Calu3 (cell line): ENCODE measurements around the gene TAGLN3. TPM values are rescaled to one million over a fixed set of nuclear protein-coding genes. Genes with fewer than 3 reads are reported as not detected.
A peak's percentile ranks its signal among the peaks of the same experiment; 100 is the strongest.

Experiments used
- BruUV-seq: library from RNA; stranded (reverse); fragments of 400-500 nt; replicated peaks from 2 replicates; lab custom pipeline; 2021; lab: Mats Ljungman, UMichigan
- CTCF ChIA-PET: fragments of 300-600 bp; sonication (Branson Sonifier 250); formaldehyde crosslinking; loops from one replicate; lab custom pipeline; 2022; ENCODE audit warnings: antibody characterized with exemption; lab: Charles Lee
- DNase-seq: peaks from one replicate; pipeline ENCODE4 v3.0.0; 2022
- H3K27ac Mint-ChIP-seq: one replicate; pipeline ENCODE4 v1.8.0; 2022; ENCODE audit warnings: mixed read lengths; ENCODE audit not compliant: unreplicated experiment
- H3K27me3 Mint-ChIP-seq: one replicate; pipeline ENCODE4 v1.8.0; 2022; ENCODE audit warnings: mixed read lengths; ENCODE audit not compliant: unreplicated experiment
- H3K36me3 Mint-ChIP-seq: one replicate; pipeline ENCODE4 v1.8.0; 2022; ENCODE audit warnings: mild to moderate bottlenecking, moderate library complexity, mixed read lengths; ENCODE audit not compliant: insufficient read depth, unreplicated experiment
- H3K4me1 Mint-ChIP-seq: one replicate; pipeline ENCODE4 v1.8.0; 2022; ENCODE audit warnings: mild to moderate bottlenecking, low read depth, mixed read lengths; ENCODE audit not compliant: unreplicated experiment
- H3K4me3 Mint-ChIP-seq: one replicate; pipeline ENCODE4 v1.8.0; 2022; ENCODE audit warnings: mild to moderate bottlenecking, low read depth, moderate library complexity, mixed read lengths; ENCODE audit not compliant: unreplicated experiment
- H3K9me3 Mint-ChIP-seq: one replicate; pipeline ENCODE4 v1.8.0; 2022; ENCODE audit warnings: low read depth, mixed read lengths; ENCODE audit not compliant: unreplicated experiment
- intact Hi-C: fragments of 100-400 bp; cut with micrococcal nuclease; formaldehyde crosslinking; loops from one replicate; pipeline ENCODE4 v1.10.0; 2022; ENCODE audit not compliant: unreplicated experiment
- total RNA-seq: library from RNA; stranded (reverse); gene quantifications from 2 replicates; pipeline ENCODE4 v1.2.3, GENCODE V29; 2022
- TF ChIP-seq, protein P1 (sequence below): fragments of 200-600 bp; IDR thresholded peaks from one replicate; pipeline ENCODE4 v1.8.0; 2022; ENCODE audit warnings: antibody characterized with exemption; ENCODE audit not compliant: unreplicated experiment

Gene TAGLN3
- total RNA-seq, 1 experiment from 2014 or later, result not detected

DNA sequence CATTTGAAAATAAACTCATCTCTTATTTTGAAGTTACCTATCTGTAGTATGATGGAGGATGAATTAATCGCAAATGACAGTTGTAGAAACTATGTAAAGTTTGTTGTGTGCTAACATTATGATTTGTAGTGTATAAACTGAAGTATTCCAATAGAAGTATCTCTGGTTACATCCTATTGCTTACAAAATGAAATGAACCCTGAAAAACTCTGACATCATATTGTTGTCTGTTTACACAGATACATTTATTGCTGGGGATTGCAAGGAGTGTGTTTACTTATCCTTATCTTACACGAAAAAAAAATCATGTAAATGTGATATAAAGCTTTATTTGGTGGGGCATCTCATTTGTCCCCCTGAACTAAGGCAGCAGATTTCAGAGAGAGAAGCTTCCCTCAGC lies 22.5 kb upstream of the TAGLN3 start:
- intact Hi-C loops, result no loop called here
- TF ChIP-seq, protein P1, sequence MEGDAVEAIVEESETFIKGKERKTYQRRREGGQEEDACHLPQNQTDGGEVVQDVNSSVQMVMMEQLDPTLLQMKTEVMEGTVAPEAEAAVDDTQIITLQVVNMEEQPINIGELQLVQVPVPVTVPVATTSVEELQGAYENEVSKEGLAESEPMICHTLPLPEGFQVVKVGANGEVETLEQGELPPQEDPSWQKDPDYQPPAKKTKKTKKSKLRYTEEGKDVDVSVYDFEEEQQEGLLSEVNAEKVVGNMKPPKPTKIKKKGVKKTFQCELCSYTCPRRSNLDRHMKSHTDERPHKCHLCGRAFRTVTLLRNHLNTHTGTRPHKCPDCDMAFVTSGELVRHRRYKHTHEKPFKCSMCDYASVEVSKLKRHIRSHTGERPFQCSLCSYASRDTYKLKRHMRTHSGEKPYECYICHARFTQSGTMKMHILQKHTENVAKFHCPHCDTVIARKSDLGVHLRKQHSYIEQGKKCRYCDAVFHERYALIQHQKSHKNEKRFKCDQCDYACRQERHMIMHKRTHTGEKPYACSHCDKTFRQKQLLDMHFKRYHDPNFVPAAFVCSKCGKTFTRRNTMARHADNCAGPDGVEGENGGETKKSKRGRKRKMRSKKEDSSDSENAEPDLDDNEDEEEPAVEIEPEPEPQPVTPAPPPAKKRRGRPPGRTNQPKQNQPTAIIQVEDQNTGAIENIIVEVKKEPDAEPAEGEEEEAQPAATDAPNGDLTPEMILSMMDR, result no peak
- H3K9me3 Mint-ChIP-seq, result no peaks in the 10 kb centered on the region
- no peak overlapping the region for H3K27ac Mint-ChIP-seq
- peaks cover 15% of the 10 kb centered on the region for H3K36me3 Mint-ChIP-seq
- CTCF ChIA-PET, result no interaction called here
- H3K4me1 Mint-ChIP-seq, result no peaks in the 10 kb centered on the region
- H3K27me3 Mint-ChIP-seq, result no peaks in the 10 kb centered on the region
- H3K4me3 Mint-ChIP-seq, result no peak overlapping the region
- no TSS peak for BruUV-seq
- DNase-seq, result no peak

DNA sequence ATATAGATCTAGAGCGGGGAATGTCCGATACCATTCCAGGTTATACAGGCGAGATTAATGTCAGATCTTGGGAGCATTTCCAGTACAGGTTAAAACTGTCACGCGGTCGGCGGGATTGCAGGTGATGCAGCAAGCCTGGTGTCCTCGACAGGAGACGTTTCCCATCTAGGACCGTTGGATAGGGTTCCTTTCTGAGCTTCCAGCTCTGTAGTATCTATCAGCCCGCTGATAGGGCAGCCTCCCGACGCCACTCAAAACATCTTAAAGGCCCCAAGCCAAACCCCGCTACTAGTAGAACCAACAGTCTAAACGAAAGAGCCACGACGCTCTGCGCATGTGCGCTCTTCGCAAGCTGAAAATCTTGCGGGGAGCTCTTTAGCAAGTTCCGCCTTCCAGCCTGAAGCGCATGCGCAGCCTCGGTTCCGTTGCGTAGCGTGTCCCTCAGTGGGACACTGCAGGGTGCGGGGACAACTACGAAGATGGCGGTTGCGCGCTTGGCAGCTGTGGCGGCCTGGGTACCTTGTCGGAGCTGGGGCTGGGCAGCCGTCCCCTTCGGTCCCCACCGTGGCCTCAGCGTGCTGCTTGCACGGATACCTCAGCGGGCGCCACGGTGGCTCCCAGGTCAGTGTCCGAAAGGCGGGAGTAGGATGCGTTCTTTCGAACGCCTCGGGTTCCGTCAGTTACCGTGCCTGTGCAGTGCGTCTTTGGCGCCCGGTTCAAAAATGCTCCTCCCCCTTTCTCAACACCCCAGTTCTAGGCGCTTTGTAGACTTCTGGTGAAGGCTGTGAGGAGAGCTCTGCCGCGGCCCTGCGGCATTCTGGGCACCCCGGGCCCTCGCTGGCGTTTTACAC lies 19.9 kb upstream of the TAGLN3 start, which contains the start of gene ABHD10:
Gene ABHD10, plus strand, starts transcription at position 444 of the 851 bp plus-strand sequence. Its CDS starts 36 bp downstream, at position 480.
- H3K27ac Mint-ChIP-seq, result peak within 1 kb of the TSS; percentile 70
- H3K36me3 Mint-ChIP-seq, result peaks cover 15% of the 10 kb centered on the region
- H3K27me3 Mint-ChIP-seq, result no peaks in the 10 kb centered on the region
- TF ChIP-seq, protein P1, result no peak
- H3K9me3 Mint-ChIP-seq, result no peaks in the 10 kb centered on the region
- CTCF ChIA-PET, result interaction anchor here (1.0 to 1.9 kb wide), 10 partner anchors 10 to 310 kb away, joined by 3 to 12 read pairs (median 5); no protein-coding TSS in a partner anchor
- peak; percentile 89 for DNase-seq
- BruUV-seq, result no TSS peak
- H3K4me1 Mint-ChIP-seq, result no peaks in the 10 kb centered on the region
- H3K4me3 Mint-ChIP-seq, result peak within 1 kb of the TSS; percentile 84
- intact Hi-C loops, result no loop called here

DNA sequence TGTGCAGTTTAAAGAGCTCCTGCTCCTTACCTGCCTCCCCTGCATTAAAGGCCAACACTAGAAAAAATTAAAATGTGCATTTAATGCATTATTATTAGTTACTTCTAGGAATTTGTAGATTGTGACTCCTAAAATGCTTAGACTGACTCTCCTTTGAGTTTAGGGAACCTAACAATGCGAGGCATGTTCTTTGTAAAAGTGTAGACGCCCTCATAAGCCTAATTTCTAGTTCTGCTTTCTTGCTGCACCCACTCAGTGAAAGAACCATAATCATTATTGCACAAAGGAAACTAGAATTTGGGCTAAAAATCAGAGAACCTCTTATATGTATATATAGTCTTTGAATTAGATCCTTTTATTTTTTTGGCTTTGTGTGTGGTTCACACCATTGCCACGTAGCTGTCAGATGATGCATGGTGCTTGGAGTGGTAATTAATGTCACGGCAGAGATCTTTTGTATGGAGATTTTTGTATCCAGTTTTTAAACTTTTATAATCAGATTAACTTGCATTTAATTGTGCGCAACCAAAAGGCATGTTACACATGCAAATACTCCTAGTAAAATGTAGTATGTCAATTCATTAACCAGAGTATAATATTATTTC lies 19.2 kb upstream of the TAGLN3 start:
- Mint-ChIP-seq H3K4me1 (no peaks in the 10 kb centered on the region), H3K9me3 (no peaks in the 10 kb centered on the region), H3K27ac (peak overlapping the region; percentile 70), H3K4me3 (peak overlapping the region; percentile 84), H3K36me3 (peaks cover 15% of the 10 kb centered on the region), H3K27me3 (no peaks in the 10 kb centered on the region)
- CTCF ChIA-PET, result interaction anchor here (1.0 to 1.9 kb wide), 7 partner anchors 10 to 115 kb away, joined by 3 to 12 read pairs (median 6); no protein-coding TSS in a partner anchor
- TF ChIP-seq, protein P1, result no peak
- no peak for DNase-seq
- BruUV-seq, result TSS peak; percentile 44
- intact Hi-C loops, result no loop called here

DNA sequence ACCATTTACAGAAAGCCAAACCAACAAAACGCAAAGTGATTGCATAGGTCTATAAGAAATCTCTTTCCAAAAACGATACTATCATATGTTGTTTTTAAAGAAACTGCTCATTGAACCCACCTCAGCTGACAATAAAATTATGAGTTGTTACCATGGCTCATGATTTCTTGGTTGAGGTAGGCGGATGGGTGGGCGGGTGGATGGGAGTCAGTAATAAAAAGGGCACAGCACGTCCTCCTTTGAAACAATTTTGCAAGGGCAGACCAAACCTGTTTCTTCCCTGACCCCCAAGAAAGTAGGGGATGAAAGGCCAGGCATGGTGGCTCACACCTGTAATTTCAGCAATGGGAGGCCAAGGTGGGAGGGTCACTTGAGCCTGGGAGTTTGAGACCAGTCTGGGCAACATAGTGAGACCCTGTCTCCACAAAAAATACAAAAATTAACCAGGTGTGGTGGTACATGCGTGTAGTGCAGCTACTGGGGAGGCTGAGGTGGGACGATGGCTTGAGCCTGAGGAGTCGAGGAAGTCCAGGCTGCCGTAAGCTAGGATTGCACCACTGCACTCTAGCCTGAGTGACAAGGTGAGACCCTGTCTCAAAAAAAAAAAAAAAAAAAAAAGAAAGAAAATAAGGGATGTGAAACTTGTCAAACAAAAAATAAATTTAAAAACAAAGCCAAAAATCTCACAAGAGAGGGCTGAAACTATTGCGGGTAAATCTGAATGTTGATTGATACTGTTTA lies 17.8 kb upstream of the TAGLN3 start:
- CTCF ChIA-PET, result interaction anchor here (0.6 kb wide), 2 partner anchors 59 to 184 kb away, joined by 3 to 5 read pairs; no protein-coding TSS in a partner anchor
- H3K9me3 Mint-ChIP-seq, result no peaks in the 10 kb centered on the region
- intact Hi-C loops, result no loop called here
- H3K4me1 Mint-ChIP-seq, result no peaks in the 10 kb centered on the region
- H3K4me3 Mint-ChIP-seq, result no peak overlapping the region
- BruUV-seq, result no TSS peak
- peaks cover 15% of the 10 kb centered on the region for H3K36me3 Mint-ChIP-seq
- TF ChIP-seq, protein P1, result no peak
- no peak for DNase-seq
- H3K27ac Mint-ChIP-seq, result no peak overlapping the region
- H3K27me3 Mint-ChIP-seq, result no peaks in the 10 kb centered on the region
